GM21528 (cell line): ENCODE results near the gene DOCK7.
"Not testable (repeated sequence)": the region's sequence is repeated elsewhere in the genome, so short reads cannot be mapped to it uniquely, and the experiment has no call there.

Experiments used
- ATAC-seq: cut with Tn5 transposase; IDR thresholded peaks from one replicate; pipeline ENCODE4 v1.9.1; 2021; ENCODE audit warnings: mild to moderate bottlenecking, moderate library complexity; ENCODE audit not compliant: unreplicated experiment, low FRiP score

DOCK7 gene

DNA sequence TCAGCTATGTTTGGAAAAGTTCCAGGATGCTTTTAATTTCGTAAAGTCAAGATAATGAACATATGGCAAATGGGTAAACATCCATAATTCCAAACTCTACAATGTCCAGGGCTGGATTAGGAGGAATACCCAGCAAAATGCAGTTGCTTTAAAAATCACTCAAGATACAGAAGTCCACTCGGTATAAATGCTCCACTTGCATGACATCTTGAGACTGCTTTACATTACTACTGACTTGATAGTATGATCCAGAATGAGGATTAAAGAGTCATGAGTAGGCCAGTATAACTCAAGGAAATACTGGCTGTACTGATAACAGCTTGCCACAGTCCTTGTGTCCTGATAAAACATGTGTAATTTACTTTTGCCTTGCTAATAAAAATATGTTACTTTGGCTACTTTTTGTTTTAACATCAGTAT lies 149.1 kb downstream of the DOCK7 start:
- ATAC-seq, result no peak

DNA sequence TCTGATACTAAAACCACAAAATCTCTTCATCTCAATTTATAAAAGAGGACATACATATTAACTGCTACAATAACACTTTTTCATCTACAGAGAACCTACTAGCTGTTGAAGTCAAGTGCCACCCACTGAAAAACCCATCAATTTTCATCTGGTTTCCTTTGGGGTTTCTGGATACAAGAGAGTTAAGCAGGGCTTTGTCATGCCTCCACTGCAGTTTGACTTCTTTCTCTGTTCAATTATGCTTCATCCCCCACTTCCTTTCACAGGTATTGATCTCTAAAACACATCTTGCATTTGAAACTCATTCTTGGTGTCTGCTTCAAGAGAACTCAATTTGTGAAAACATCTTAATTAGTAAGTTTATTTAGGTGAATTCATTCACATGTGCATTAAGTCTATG lies 151.3 kb downstream of the DOCK7 start:
- no peak for ATAC-seq

DNA sequence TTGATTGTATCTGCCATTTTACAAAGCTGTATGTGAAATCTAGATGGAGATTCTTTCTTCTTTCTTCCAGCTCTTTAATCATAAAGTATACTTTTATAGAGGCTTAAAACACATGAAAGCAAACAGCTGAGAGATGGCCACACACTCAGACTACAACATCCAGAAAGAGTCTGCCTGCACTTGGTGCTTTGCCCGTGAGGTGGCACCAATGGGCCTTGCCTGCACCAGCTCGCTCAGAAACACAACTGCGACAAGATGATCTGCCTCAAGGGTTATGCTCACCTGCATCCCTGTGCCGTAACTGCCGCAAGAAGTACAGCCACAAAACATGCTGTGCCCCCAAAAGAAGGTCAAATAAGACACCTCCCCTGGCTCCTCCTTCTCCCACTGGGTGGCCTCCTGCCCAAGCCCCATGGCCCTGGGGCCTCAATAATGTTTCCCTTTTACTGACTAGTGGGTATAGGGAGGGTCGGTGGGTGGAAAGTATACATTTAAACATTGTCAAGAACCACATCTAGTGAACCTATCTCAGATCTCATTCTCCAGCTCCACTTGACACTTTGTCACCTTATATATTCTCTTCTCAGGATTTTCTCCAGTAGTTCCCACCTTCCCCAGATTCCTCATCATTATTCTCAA lies 157.6 kb downstream of the DOCK7 start:
- no peak for ATAC-seq

GRCh38 chr1:62529227-62529626 lies 159.0 kb downstream of the DOCK7 start:
- ATAC-seq, result no peak

DNA sequence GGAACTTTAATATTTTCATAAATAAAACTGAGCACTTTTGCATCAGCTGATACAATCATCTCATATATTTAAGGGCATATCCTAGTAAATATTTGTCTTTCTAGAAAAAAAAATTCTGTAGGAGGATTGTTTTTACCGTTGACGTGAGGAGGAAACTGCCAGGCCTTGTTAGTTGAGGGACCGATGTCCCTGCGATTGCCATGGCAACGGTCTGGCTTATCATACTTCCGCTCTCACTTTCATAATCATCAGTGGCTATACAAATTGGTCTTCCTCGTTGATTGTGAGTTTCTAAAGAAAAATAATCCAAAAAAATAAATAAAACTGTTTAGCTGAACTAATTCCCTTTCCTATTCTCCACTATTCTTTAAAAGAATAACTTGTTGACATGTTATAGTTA lies 160.2 kb downstream of the DOCK7 start:
- no peak for ATAC-seq

- ATAC-seq, result not testable (repeated sequence)
Measured at GRCh38 chr1:62527346-62527745, 160.8 kb downstream of the DOCK7 start.

DNA sequence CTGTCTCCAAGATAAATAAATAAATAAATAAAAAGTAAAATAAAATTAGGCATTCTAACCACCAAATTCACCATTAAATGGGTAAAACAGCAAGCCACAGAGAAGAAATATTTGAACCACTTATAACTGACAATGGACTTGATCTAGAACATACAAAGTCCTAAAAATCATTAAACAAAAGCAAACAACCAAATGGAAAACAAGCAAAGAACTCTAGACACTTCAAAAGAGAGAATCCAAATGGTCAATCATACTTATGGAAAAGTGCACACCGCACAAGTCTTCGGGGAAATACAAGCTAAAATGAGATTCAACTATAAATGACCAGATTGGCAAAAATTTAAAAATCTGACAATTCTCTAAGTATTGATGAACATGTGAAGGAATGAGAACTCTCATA lies 164.3 kb downstream of the DOCK7 start:
- ATAC-seq, result no peak

GRCh38 chr1:62516600-62516999 lies 171.6 kb downstream of the DOCK7 start:
- ATAC-seq, result no peak

- ATAC-seq, result no peak
Measured at GRCh38 chr1:62514746-62515423, 173.3 kb downstream of the DOCK7 start.

- no peak for ATAC-seq
Measured at GRCh38 chr1:62513013-62513412, 175.2 kb downstream of the DOCK7 start.

- no peak for ATAC-seq
Measured at GRCh38 chr1:62509028-62509427, 179.2 kb downstream of the DOCK7 start.

- ATAC-seq, result no peak
Measured at GRCh38 chr1:62508187-62508758, 179.9 kb downstream of the DOCK7 start.

GRCh38 chr1:62500210-62500609 lies 188.0 kb downstream of the DOCK7 start:
- ATAC-seq, result no peak

GRCh38 chr1:62494137-62494536 lies 194.0 kb downstream of the DOCK7 start:
- no peak for ATAC-seq

- ATAC-seq, result no peak
Measured at GRCh38 chr1:62493656-62494055, 194.5 kb downstream of the DOCK7 start.

- ATAC-seq, result no peak
Measured at GRCh38 chr1:62492521-62492920, 195.7 kb downstream of the DOCK7 start.

GRCh38 chr1:62487956-62488355 lies 200.2 kb downstream of the DOCK7 start:
- no peak for ATAC-seq

GRCh38 chr1:62484824-62485468 lies 203.2 kb downstream of the DOCK7 start:
- ATAC-seq, result no peak

GRCh38 chr1:62481681-62482080 lies 206.5 kb downstream of the DOCK7 start:
- no peak for ATAC-seq

- no peak for ATAC-seq
Measured at GRCh38 chr1:62476525-62477219, 211.5 kb downstream of the DOCK7 start.

DNA sequence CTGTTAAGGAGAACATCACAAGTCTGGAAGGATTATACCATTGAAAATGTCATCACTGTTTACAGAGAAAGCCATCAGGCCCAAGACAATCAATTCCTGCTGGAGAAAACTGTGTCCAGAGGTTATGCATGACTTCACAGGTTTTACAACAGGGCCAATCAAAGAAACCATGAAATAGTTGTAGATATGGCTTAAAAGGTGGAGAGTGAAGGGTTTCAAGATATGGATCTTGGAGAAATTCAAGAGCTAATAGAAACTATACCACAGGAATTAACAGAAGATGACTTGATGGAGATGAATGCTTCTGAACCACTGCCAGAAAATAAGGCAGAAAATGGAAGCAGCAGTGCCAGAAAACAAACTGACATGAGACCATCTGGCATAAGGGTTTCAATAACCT lies 221.1 kb downstream of the DOCK7 start:
- ATAC-seq, result no peak
